Cardiac fibroblast (primary cell): ENCODE measurements around the gene FADS6.

Source experiments
- DNase-seq, 2 donors: peaks; one replicate each; pipeline versions ENCODE4 v3.0.0 to v3.0.0-alpha.2; 2010; ENCODE audit warnings: low read depth in 2 of 2
- H3K4me3 ChIP-seq, 2 donors: replicated peaks in 1 of 2; 1 replicate in 1 of 2; 2 replicates in 1 of 2; pipeline ENCODE4 v1.5.1; 2011; ENCODE audit warnings: low read depth in 2 of 2, low read length in 2 of 2, mild to moderate bottlenecking in 2 of 2, moderate library complexity in 1 of 2
- TF ChIP-seq, protein P1 (sequence below): IDR thresholded peaks from one replicate; pipeline ENCODE4 v1.5.1; 2011; ENCODE audit warnings: low read depth, mild to moderate bottlenecking, low read length, inconsistent platforms

Gene FADS6

DNA sequence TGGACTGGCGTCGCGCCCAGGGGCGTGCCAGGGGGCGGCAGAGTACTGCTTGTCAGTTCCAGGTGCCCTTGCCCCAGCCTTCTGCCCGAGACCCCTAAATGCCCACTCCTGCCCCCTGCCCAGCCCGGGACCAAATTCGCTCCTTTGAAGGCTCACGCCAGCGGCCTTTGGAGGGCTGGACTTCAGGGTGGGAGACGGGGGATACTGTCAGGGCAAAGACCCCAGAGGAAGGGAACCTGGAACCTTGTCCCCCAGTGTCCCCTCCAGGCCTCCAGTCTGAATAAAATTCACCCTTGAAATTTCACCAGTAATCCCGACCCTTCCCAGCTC is 43.0 kb upstream of the FADS6 start:
- no peak for DNase-seq
- TF ChIP-seq, protein P1, sequence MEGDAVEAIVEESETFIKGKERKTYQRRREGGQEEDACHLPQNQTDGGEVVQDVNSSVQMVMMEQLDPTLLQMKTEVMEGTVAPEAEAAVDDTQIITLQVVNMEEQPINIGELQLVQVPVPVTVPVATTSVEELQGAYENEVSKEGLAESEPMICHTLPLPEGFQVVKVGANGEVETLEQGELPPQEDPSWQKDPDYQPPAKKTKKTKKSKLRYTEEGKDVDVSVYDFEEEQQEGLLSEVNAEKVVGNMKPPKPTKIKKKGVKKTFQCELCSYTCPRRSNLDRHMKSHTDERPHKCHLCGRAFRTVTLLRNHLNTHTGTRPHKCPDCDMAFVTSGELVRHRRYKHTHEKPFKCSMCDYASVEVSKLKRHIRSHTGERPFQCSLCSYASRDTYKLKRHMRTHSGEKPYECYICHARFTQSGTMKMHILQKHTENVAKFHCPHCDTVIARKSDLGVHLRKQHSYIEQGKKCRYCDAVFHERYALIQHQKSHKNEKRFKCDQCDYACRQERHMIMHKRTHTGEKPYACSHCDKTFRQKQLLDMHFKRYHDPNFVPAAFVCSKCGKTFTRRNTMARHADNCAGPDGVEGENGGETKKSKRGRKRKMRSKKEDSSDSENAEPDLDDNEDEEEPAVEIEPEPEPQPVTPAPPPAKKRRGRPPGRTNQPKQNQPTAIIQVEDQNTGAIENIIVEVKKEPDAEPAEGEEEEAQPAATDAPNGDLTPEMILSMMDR = no peak
- no peak overlapping the region for H3K4me3 ChIP-seq

DNA sequence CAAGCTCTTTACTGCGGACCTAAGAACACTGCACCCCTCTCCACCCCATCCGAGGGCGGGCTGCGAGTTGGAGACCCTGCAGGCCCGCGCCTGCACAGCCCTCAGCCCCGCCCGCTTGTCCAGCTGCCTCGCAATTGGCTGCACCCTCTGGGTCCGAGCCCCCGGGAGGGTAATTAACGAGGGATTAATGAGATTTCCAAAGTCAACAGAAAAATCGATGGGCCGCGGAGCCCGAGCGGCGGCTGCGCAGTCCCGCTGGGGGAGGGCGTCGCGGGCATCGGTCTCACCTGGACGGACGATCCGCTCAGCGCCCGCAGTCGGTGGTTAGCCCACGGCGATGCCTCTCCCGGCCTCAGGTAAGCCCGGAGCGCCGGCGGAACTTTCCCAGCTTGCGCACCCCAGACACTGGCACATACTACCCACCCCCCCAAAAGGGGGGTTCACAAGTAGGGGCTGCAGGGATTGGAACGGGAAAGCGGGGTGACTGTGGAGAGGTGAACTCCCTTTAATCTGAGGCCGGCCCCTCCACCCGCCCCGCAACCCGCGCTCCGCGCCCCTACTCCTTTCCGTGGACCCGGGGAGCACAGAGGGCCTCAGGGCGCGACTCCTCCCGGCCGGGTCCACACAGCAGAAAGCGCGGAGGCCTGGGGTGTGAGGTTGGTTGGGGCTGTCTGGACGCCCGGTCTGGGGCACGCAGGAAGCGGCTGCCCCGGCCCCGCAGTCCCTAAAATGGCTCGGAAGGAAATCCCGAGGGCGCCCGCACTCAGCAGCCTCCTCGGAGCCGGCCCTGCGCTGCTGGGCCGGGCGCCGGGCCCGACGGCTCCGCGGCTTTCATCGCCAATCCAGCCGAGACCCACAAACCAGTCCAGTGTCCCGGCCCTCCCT is 42.4 kb upstream of the FADS6 start, which contains the start of gene OTOP3:
Gene OTOP3 (plus strand): TSS at position 314 of the 885 bp plus-strand sequence. CDS start 24 bp downstream, at position 338.
- no peak for DNase-seq
- H3K4me3 ChIP-seq = no peak within 1 kb of the TSS
- TF ChIP-seq, protein P1 = no peak

DNA sequence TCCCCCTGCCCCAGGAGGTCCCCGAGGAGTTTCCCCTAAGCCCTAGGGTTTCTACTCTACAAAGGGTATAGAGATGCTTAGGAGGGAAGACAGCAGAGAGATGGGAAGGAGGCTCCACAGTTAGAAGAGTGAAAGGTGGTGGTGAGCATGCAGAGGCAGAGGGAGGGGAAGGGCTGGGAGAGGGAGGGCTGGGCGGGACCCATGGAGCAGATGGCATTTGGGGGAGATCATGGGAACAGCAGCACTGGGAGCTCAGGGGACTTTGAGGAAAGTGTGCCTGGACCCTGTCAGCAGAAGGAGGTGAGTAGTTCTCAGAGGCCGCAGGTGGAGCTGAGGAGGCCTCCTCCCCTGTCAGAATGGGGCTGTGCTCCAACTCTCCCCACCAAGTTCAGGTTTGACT is 41.6 kb upstream of the FADS6 start:
- no peak overlapping the region for H3K4me3 ChIP-seq
- DNase-seq = no peak
- TF ChIP-seq, protein P1 = no peak

DNA sequence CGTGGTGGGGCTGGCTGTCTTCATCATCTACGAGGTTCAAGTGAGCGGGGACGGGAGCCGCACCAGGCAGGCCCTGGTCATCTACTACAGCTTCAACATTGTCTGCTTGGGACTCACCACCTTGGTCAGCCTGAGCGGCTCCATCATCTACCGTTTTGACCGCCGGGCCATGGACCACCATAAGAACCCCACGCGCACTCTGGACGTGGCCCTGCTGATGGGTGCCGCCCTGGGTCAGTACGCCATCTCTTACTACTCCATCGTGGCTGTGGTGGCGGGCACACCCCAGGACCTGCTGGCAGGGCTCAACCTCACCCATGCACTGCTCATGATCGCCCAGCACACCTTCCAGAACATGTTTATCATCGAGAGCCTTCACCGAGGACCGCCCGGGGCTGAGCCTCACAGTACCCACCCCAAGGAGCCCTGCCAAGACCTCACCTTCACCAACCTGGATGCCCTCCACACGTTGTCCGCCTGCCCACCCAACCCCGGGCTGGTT is 37.2 kb upstream of the FADS6 start:
- no peak for DNase-seq
- no peak overlapping the region for H3K4me3 ChIP-seq
- TF ChIP-seq, protein P1 = no peak

DNA sequence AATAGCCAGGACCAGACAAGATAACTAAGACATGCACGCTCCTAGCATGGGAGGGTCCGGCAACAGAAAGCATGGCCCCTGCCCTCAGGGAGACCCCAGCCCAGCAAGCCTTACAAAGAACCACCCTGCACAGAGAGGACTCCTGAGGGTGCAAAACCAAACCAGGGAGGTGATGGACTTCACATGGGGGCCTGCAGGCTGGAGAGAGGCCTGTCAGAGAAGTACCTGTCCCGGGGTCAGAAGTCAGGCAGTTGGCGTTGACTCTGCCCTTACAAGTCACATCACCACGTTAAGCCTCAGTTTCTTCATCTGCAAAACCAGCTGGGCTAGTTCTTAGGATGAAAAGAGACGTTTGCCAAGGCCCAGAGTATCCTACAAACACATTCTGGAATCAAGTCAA is 35.4 kb upstream of the FADS6 start:
- no peak for DNase-seq
- no peak overlapping the region for H3K4me3 ChIP-seq
- TF ChIP-seq, protein P1 = no peak

DNA sequence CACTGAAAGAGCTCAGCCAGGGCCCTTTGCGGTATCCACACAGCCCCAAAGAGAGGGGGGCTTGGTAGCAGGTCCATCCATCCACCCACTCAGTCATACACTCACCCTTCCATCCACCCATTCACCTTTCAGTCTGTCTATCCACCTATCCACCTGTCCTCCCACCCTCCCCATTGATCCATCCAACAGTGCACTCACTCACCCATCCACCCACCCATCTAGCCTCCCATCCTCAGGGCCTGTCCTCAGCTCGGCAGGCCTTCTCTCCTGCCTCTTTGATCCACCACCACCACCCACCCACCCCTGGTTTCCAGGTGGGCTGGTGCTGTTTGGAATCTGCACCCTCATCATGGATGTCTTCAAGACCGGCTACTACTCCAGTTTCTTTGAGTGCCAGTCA is 31.8 kb upstream of the FADS6 start:
- H3K4me3 ChIP-seq = no peak overlapping the region
- TF ChIP-seq, protein P1 = no peak
- no peak for DNase-seq
